T-helper 17 cell (primary cell): ENCODE results near the gene HACD1. TPM values are rescaled to one million over a fixed set of nuclear protein-coding genes. Genes with fewer than 3 reads are reported as not detected.

Experiments used
- ATAC-seq: fragments of 150-1000 bp; cut with Tn5 transposase; 2 replicates; pipeline ENCODE4 v1.10.0; 2021; ENCODE audit warnings: mild to moderate bottlenecking, moderate library complexity
- DNase-seq, 3 donors: peaks; one replicate each; pipeline versions ENCODE4 v3.0.0 to v3.0.0-alpha.2; 2020 to 2021
- H3K9me3 ChIP-seq: one replicate; pipeline ENCODE4 v1.7.0; 2013; ENCODE audit warnings: low read length, mild to moderate bottlenecking; ENCODE audit not compliant: control insufficient read depth, poor library complexity, severe bottlenecking
- H3K27ac Mint-ChIP-seq: one replicate; pipeline ENCODE4 v1.8.0; 2022; ENCODE audit warnings: mild to moderate bottlenecking, moderate library complexity, mixed read lengths
- H3K27me3 Mint-ChIP-seq: one replicate; pipeline ENCODE4 v1.8.0; 2022; ENCODE audit warnings: mixed read lengths
- H3K36me3 Mint-ChIP-seq: one replicate; pipeline ENCODE4 v1.8.0; 2022; ENCODE audit warnings: low read depth, mixed read lengths
- H3K4me1 Mint-ChIP-seq: one replicate; pipeline ENCODE4 v1.8.0; 2022; ENCODE audit warnings: mild to moderate bottlenecking, mixed read lengths
- H3K4me3 Mint-ChIP-seq: one replicate; pipeline ENCODE4 v1.8.0; 2022; ENCODE audit warnings: mild to moderate bottlenecking, moderate library complexity, mixed read lengths
- total RNA-seq, 4 donors: library from RNA in 2 of 4; stranded (reverse) in 2 of 4; gene quantifications; one replicate each; pipeline ENCODE4 v1.2.3 and lab custom pipeline; 2022 to 2026

HACD1 gene
- total RNA-seq, 2 donors from 2014 or later: 0.44 to 3.7 TPM

- Mint-ChIP-seq H3K4me1 (peaks cover 48% of the 10 kb centered on the region), H3K36me3 (peaks cover 2% of the 10 kb centered on the region), H3K27ac (peak overlapping the region; percentile 90), H3K27me3 (no peaks in the 10 kb centered on the region), H3K4me3 (peak overlapping the region; percentile 39)
- no peak for ATAC-seq
- no peak for DNase-seq
- H3K9me3 ChIP-seq: peaks cover 9% of the 10 kb centered on the region
These were observed 33.2 kb upstream of the HACD1 start for GRCh38 chr10:17650416-17650815.

DNA sequence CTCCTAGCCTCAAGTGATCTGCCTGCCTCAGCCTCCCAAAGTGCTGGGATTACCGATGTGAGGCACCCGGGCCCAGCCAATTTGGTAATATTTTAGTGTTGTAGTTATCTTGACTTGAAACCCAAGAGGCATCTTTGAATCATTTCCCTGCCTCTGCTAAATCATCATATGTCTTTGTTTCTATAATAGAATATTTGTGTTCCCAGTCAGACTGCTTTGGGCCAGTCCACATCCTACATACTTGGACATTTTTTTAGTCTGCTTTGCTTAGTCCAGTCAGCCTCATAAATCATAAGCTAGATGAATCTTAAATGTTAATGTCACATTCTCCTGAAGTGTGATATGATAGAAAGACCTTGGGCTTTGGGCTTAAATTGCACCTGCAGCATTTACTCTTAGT, 32.7 kb upstream of the HACD1 start:
- Mint-ChIP-seq H3K27me3 (no peaks in the 10 kb centered on the region), H3K4me1 (peaks cover 45% of the 10 kb centered on the region), H3K4me3 (peak overlapping the region; percentile 21), H3K27ac (peak overlapping the region; percentile 90), H3K36me3 (peaks cover 2% of the 10 kb centered on the region)
- no peak for DNase-seq
- no peak for ATAC-seq
- H3K9me3 ChIP-seq: peaks cover 9% of the 10 kb centered on the region

DNA sequence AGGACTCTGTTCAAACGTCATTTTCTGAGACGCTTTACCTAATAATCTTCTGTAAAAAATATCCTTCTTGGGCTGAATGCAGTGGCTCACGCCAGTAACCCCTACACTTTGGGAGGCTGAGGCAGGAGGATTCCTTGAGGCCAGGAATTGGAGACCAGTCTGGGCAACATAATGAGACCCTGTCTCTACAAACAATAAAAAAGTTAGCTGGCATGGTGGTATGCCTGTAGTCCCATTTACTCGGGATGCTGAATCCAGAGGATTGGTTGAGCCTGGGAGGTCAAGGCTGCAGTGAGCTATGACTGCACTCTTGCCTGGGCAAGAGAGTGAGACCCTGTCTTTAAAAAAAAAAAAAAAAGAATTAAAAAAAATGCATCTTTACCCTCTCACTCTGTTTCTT, 31.9 kb upstream of the HACD1 start:
- Mint-ChIP-seq H3K4me3 (peak overlapping the region; percentile 71), H3K4me1 (peaks cover 50% of the 10 kb centered on the region), H3K27ac (peak overlapping the region; percentile 90), H3K36me3 (peaks cover 2% of the 10 kb centered on the region), H3K27me3 (no peaks in the 10 kb centered on the region)
- ATAC-seq: no peak
- no peak for DNase-seq
- peaks cover 9% of the 10 kb centered on the region for H3K9me3 ChIP-seq

GRCh38 chr10:17648243-17649035, 31.3 kb upstream of the HACD1 start:
- Mint-ChIP-seq H3K4me3 (peak overlapping the region; percentile 71), H3K36me3 (peaks cover 2% of the 10 kb centered on the region), H3K27ac (peak overlapping the region; percentile 90), H3K27me3 (no peaks in the 10 kb centered on the region), H3K4me1 (peaks cover 50% of the 10 kb centered on the region)
- H3K9me3 ChIP-seq: peaks cover 5% of the 10 kb centered on the region
- peak; percentile 16 to 52 (median 22) for DNase-seq
- ATAC-seq: peak; percentile 25

GRCh38 chr10:17647326-17647725, 30.2 kb upstream of the HACD1 start:
- peaks cover 50% of the 10 kb centered on the region for H3K4me1 Mint-ChIP-seq
- H3K9me3 ChIP-seq: no peaks in the 10 kb centered on the region
- ATAC-seq (no peak), DNase-seq (no peak)
- H3K27ac Mint-ChIP-seq: peak overlapping the region; percentile 90
- peaks cover 2% of the 10 kb centered on the region for H3K36me3 Mint-ChIP-seq
- H3K4me3 Mint-ChIP-seq: peak overlapping the region; percentile 50
- no peaks in the 10 kb centered on the region for H3K27me3 Mint-ChIP-seq

DNA sequence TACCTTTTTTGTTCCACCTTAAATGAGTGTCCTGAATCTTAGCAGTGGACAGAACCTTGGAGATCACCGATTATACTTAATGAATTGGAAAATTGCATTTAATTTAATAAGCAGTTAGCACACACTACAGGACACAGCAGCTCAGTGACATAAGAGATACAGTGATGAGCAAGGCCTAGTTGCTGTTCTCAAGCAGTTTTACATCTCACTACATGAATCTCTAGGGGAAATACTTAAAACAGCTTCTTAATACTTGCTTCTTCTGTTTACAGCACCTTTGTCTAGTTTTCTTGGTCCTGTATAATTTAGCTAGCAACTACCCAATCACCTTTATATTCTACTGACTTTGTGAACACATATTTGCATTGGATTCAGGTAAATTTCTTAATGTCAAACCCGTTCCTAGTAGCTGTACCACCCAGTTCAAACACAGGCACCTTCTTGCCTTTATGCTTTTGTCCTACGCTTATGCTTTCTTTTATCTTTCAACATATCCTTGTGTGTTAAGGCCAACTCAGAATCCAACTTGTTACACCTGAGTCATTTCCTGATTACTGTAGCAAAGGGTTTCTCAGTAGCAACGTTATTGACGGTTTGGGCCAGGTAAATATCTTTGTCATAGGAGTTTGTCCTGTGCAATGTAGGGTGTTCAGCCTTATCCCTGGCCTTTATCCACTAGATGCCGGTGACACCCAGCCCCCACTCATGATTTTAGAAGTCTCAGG, 28.6 kb upstream of the HACD1 start:
- Mint-ChIP-seq H3K4me3 (peak overlapping the region; percentile 98), H3K4me1 (peaks cover 43% of the 10 kb centered on the region), H3K27ac (peak overlapping the region; percentile 100), H3K27me3 (no peaks in the 10 kb centered on the region), H3K36me3 (peaks cover 2% of the 10 kb centered on the region)
- ATAC-seq: peak; percentile 11
- H3K9me3 ChIP-seq: no peaks in the 10 kb centered on the region
- DNase-seq: no peak

DNA sequence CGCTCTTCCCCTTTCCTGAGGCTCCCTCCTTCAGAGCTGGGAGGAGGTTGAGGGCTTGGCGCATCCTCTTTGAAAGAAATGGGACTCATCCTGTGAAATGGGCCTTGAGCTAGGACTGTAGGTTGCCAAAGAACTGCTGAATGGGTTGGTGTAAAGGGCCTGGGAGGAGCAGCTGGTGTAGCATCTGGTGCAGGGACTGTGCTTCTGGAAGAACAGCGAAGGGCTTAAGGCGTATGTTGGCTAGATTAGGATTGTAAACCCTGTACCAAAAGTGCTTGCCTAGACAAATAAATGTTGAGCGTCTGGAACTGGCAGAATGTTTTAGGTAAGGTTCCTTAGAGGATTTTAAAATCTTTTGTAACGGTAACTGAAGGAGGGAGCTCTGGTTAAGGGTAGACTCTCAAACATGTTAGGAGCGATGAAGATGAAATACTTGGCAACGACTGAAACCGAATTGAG, 27.3 kb upstream of the HACD1 start:
- ATAC-seq (peak; percentile 13), DNase-seq (no peak)
- Mint-ChIP-seq H3K27ac (peak overlapping the region; percentile 100), H3K4me1 (peaks cover 40% of the 10 kb centered on the region), H3K27me3 (no peaks in the 10 kb centered on the region), H3K36me3 (peaks cover 2% of the 10 kb centered on the region), H3K4me3 (peak overlapping the region; percentile 98)
- no peaks in the 10 kb centered on the region for H3K9me3 ChIP-seq

DNA sequence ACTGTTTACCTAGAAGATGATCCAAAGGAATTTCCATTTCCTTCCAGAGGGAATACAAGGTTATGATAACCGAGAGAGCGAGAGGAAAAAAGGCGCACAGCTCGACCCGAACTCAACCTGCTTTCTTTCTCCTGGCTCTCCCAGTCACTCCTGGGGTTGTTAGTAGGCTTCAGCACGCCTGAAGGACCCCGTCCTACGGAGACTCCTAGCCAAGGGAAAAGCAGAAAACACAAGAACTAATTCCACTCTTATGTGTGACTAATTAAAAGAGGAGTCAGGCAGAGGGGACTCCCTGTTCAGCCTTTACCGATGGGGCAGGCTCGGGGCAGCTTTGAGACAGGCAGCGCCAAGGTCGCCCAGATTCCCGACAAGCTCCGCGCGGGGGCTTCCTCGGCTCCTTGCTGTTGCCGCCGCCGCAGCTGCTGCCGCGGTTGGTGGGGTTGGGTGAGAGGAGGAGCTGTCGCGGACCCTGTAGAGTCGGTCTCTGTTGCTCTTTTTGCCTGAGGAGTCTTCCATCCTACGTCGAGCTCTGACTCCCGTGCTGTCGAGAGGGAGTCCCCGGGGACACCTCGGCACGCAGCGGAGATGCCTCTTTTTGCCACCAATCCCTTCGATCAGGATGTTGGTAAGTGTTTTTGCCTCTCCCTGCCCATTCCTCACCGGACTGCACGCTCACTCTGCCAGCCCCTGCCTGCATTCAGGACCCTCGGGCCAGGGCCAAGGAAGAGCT, 26.7 kb upstream of the HACD1 start, which contains the start of gene STAM:
Gene STAM (plus strand): TSS at position 397 of the 730 bp plus-strand sequence. CDS start 189 bp downstream, at position 586.
- peaks cover 36% of the 10 kb centered on the region for H3K4me1 Mint-ChIP-seq

DNA sequence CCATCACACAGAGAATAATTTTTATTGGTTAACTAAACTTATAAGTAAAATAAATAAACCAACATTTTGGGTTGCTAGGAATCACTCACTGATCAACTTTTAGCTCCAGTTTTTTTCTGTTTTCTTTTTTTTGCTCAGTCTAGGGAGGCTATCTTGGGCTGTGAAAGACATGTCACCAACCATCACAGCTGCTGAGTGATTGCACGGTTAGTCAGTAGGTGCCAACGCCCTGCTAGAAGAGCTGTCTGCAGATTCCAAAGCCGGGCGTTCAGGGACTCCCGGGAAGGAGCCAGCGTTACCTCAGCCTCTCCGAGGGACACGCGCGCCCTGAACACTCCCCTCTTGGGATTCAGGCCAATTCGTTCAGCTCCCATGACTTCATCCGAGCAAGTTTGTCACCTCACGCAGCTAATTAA, 26.2 kb upstream of the HACD1 start:
- Mint-ChIP-seq H3K27ac (peak overlapping the region; percentile 100), H3K27me3 (no peaks in the 10 kb centered on the region), H3K36me3 (peaks cover 2% of the 10 kb centered on the region), H3K4me1 (peaks cover 31% of the 10 kb centered on the region), H3K4me3 (peak overlapping the region; percentile 98)
- no peaks in the 10 kb centered on the region for H3K9me3 ChIP-seq
- ATAC-seq (peak; percentile 12), DNase-seq (peak in 2 of 3 donors; percentile 7 to 17)

More for the DNA sequence above, 26.7 kb upstream of the HACD1 start, which contains the start of gene STAM:
- Mint-ChIP-seq H3K36me3 (peaks cover 2% of the 10 kb centered on the region), H3K27ac (peak within 1 kb of the TSS; percentile 100), H3K4me3 (peak within 1 kb of the TSS; percentile 98), H3K27me3 (no peaks in the 10 kb centered on the region)
- no peaks in the 10 kb centered on the region for H3K9me3 ChIP-seq
- ATAC-seq (peak; percentile 88), DNase-seq (peak; percentile 89 to 93 (median 90))

GRCh38 chr10:17640331-17640816, 23.2 kb upstream of the HACD1 start:
- H3K4me3 Mint-ChIP-seq: no peak overlapping the region

GRCh38 chr10:17637869-17638268, 20.7 kb upstream of the HACD1 start:
- H3K4me1 Mint-ChIP-seq: peaks cover 5% of the 10 kb centered on the region
- no peak overlapping the region for H3K27ac Mint-ChIP-seq
- no peaks in the 10 kb centered on the region for H3K27me3 Mint-ChIP-seq
- no peak for DNase-seq
- no peaks in the 10 kb centered on the region for H3K36me3 Mint-ChIP-seq
- no peak for ATAC-seq
- H3K4me3 Mint-ChIP-seq: no peak overlapping the region
- H3K9me3 ChIP-seq: no peaks in the 10 kb centered on the region

More at GRCh38 chr10:17640331-17640816, 23.2 kb upstream of the HACD1 start:
- Mint-ChIP-seq H3K4me1 (peaks cover 12% of the 10 kb centered on the region), H3K27me3 (no peaks in the 10 kb centered on the region), H3K27ac (no peak overlapping the region), H3K36me3 (no peaks in the 10 kb centered on the region)
- no peaks in the 10 kb centered on the region for H3K9me3 ChIP-seq
- DNase-seq: no peak
- no peak for ATAC-seq

GRCh38 chr10:17633353-17633752, 16.2 kb upstream of the HACD1 start:
- no peaks in the 10 kb centered on the region for H3K9me3 ChIP-seq
- Mint-ChIP-seq H3K4me3 (no peak overlapping the region), H3K27me3 (no peaks in the 10 kb centered on the region), H3K27ac (no peak overlapping the region), H3K4me1 (peaks cover 5% of the 10 kb centered on the region), H3K36me3 (no peaks in the 10 kb centered on the region)
- ATAC-seq (no peak), DNase-seq (no peak)
